HepG2 (cell line): ENCODE data around the gene CTAGE9.

Experiments used
- CEBPB ChIP-seq: IDR thresholded peaks from 2 replicates; pipeline ENCODE4 v1.6.1; 2011; ENCODE audit warnings: low read depth, low read length, improper control_type of control experiment, borderline replicate concordance
- CTCF ChIP-seq: sonication (generic); formaldehyde crosslinking; IDR thresholded peaks from 2 replicates; pipeline ENCODE4 v1.5.0; 2020; ENCODE audit warnings: mild to moderate bottlenecking, missing genetic modification reagents, moderate library complexity
- RBM22 ChIP-seq: fragments of 200-400 bp; formaldehyde crosslinking; optimal IDR thresholded peaks from 2 replicates; pipeline ENCODE3; 2017; ENCODE audit warnings: mild to moderate bottlenecking, low read length, moderate library complexity
- ZBTB1 ChIP-seq: sonication (generic); formaldehyde crosslinking; IDR thresholded peaks from 2 replicates; pipeline ENCODE4 v1.4.0; 2020; ENCODE audit warnings: missing genetic modification reagents, borderline replicate concordance
- ZNF224 ChIP-seq: sonication (generic); formaldehyde crosslinking; IDR thresholded peaks from 2 replicates; pipeline ENCODE4 v1.5.0; 2020; ENCODE audit warnings: mild to moderate bottlenecking, missing genetic modification reagents
- ZNF318 ChIP-seq: sonication (generic); formaldehyde crosslinking; IDR thresholded peaks from 2 replicates; pipeline ENCODE4 v1.4.0; 2020; ENCODE audit warnings: mild to moderate bottlenecking, missing genetic modification reagents
- ZSCAN29 ChIP-seq: sonication (generic); formaldehyde crosslinking; conservative IDR thresholded peaks from 2 replicates; pipeline ENCODE4 v1.4.0; 2020; ENCODE audit warnings: mild to moderate bottlenecking, missing genetic modification reagents

GRCh38 chr6:131729550-131729949 is 18.7 kb upstream of the CTAGE9 start:
- no peak; the same call in 1 of the 2 replicates for TF ChIP-seq CEBPB
- TF ChIP-seq CTCF, result no peak
- no peak for TF ChIP-seq RBM22
- no peak for TF ChIP-seq ZBTB1 (CRISPR knock-in tag)
- no peak for TF ChIP-seq ZNF318
- no peak for TF ChIP-seq ZNF224 (CRISPR knock-in tag)
- no peak for TF ChIP-seq ZSCAN29 (CRISPR knock-in tag)
